ENCODE data around the gene IL13RA2.

IL13RA2 gene

DNA sequence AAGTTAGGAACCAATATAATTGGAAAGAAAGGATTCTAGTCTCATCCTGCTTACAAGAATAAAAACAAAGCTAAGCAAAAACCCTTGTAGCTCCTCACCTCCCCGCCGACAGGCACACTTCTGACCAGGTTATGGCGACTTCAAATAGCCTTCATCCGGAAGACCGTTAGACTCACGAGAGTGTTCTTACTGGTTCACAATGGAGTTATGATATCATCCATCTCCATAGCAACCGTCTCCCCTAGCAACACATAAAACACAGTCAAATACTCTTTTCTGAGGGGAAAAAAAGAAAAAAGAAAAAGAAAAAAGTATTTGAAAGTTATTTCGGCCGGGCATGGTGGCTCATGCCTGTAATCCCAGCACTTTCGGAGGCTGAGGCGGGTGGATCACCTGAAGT, at the start of gene IL13RA2:
Gene IL13RA2 (minus strand): TSS at position 162 of the 400 bp plus-strand sequence. CDS start 347 bp downstream, outside the sequence.
- Mint-ChIP-seq H3K27ac (no peak within 1 kb of the TSS), H3K4me1 (no peaks in the 10 kb centered on the region), H3K4me3 (no peak within 1 kb of the TSS), H3K9me3 (no peaks in the 10 kb centered on the region), H3K36me3 (no peaks in the 10 kb centered on the region), H3K27me3 (no peaks in the 10 kb centered on the region)
- DNase-seq, result no peak
- CTCF ChIA-PET, result no interaction called here

DNA sequence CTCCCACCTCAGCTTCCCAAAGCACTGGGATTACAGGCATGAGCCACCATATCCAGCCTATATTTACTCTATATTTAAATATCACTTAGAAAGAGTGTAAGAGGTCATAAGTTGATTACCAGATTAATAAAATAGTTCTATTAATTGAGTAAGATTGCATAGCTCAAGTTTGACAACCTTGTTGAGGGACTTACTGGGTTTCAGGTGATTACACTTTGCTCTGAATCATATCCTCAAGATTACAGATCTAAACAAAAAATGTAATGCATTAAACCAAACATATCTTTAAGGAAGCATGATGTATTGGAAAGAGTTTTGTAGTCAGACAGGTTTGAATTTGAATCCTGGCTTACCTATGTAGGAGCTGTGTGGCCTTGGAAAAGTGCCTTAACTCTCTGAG, 47.9 kb upstream of the IL13RA2 start:
- Mint-ChIP-seq H3K27ac (no peak overlapping the region), H3K4me1 (no peaks in the 10 kb centered on the region), H3K36me3 (no peaks in the 10 kb centered on the region), H3K4me3 (no peak overlapping the region), H3K9me3 (peaks cover 7% of the 10 kb centered on the region), H3K27me3 (no peaks in the 10 kb centered on the region)
- DNase-seq, result no peak
- CTCF ChIA-PET, result no interaction called here

DNA sequence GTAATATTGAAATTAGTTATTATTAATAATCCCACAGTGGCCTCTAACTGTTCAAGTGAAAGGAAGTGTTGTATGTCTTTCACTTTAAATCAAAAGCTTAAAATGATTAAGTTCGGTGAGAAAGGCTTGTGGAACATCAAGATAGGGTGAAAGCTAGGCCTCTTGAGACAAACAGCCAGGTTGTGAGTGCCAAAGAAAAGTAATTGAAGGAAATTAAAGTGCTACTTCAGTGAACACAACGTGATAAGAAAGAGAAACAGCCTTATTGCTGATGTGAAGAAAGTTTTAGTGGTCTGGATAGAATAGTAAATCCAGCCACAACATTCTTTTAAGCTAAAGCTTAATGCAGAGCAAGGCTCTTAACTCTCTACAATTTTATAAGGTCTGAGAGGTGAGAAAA, 42.6 kb upstream of the IL13RA2 start:
- Mint-ChIP-seq H3K4me1 (no peaks in the 10 kb centered on the region), H3K9me3 (peaks cover 10% of the 10 kb centered on the region), H3K27me3 (no peaks in the 10 kb centered on the region), H3K27ac (no peak overlapping the region), H3K36me3 (no peaks in the 10 kb centered on the region), H3K4me3 (no peak overlapping the region)
- DNase-seq, result no peak
- CTCF ChIA-PET, result no interaction called here

DNA sequence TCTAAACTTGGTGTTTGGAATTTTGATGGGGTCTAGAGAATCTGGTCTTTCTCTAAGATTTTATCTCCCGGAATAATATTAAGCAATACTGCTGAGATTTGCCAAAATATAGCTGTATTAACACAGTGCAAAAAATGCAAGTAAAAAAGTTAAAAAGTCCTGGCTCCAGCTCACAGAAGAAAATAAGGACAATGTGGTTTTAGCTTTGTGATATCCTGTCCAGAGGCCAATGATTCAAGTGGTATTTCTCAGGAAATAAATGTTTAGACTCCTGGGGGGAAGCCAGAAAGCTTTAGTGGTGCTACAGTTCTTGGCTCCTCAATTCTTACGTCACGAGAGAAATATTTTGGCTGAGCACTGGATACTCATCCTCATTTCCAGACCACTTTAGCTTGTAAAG, 40.9 kb upstream of the IL13RA2 start:
- Mint-ChIP-seq H3K27me3 (no peaks in the 10 kb centered on the region), H3K4me3 (no peak overlapping the region), H3K4me1 (no peaks in the 10 kb centered on the region), H3K9me3 (peaks cover 11% of the 10 kb centered on the region), H3K36me3 (no peaks in the 10 kb centered on the region), H3K27ac (no peak overlapping the region)
- CTCF ChIA-PET, result no interaction called here
- no peak for DNase-seq

- H3K9me3 Mint-ChIP-seq, result peaks cover 7% of the 10 kb centered on the region
- DNase-seq, result no peak
- H3K27ac Mint-ChIP-seq, result no peak overlapping the region
- H3K4me3 Mint-ChIP-seq, result no peak overlapping the region
- H3K27me3 Mint-ChIP-seq, result no peaks in the 10 kb centered on the region
- no peaks in the 10 kb centered on the region for H3K4me1 Mint-ChIP-seq
- no peaks in the 10 kb centered on the region for H3K36me3 Mint-ChIP-seq
- CTCF ChIA-PET, result no interaction called here
Measured at GRCh38 chrX:115054876-115055275, 37.5 kb upstream of the IL13RA2 start.

GRCh38 chrX:115053223-115053622, 35.8 kb upstream of the IL13RA2 start:
- H3K36me3 Mint-ChIP-seq, result no peaks in the 10 kb centered on the region
- no peak overlapping the region for H3K27ac Mint-ChIP-seq
- no peaks in the 10 kb centered on the region for H3K27me3 Mint-ChIP-seq
- CTCF ChIA-PET, result no interaction called here
- peaks cover 7% of the 10 kb centered on the region for H3K9me3 Mint-ChIP-seq
- no peaks in the 10 kb centered on the region for H3K4me1 Mint-ChIP-seq
- H3K4me3 Mint-ChIP-seq, result no peak overlapping the region
- DNase-seq, result no peak

- H3K9me3 Mint-ChIP-seq, result peaks cover 3% of the 10 kb centered on the region
- no peak overlapping the region for H3K4me3 Mint-ChIP-seq
- CTCF ChIA-PET, result no interaction called here
- no peaks in the 10 kb centered on the region for H3K4me1 Mint-ChIP-seq
- H3K27ac Mint-ChIP-seq, result no peak overlapping the region
- H3K27me3 Mint-ChIP-seq, result no peaks in the 10 kb centered on the region
- H3K36me3 Mint-ChIP-seq, result no peaks in the 10 kb centered on the region
- no peak for DNase-seq
Measured at GRCh38 chrX:115047715-115048114, 30.3 kb upstream of the IL13RA2 start.

GRCh38 chrX:115047181-115047580, 29.8 kb upstream of the IL13RA2 start:
- no peak overlapping the region for H3K4me3 Mint-ChIP-seq
- H3K27ac Mint-ChIP-seq, result no peak overlapping the region
- H3K27me3 Mint-ChIP-seq, result no peaks in the 10 kb centered on the region
- H3K4me1 Mint-ChIP-seq, result no peaks in the 10 kb centered on the region
- CTCF ChIA-PET, result no interaction called here
- H3K9me3 Mint-ChIP-seq, result peaks cover 3% of the 10 kb centered on the region
- no peaks in the 10 kb centered on the region for H3K36me3 Mint-ChIP-seq
- no peak for DNase-seq

GRCh38 chrX:115040417-115040816, 23.0 kb upstream of the IL13RA2 start:
- no peaks in the 10 kb centered on the region for H3K36me3 Mint-ChIP-seq
- H3K4me3 Mint-ChIP-seq, result no peak overlapping the region
- no peak overlapping the region for H3K27ac Mint-ChIP-seq
- H3K27me3 Mint-ChIP-seq, result no peaks in the 10 kb centered on the region
- no peaks in the 10 kb centered on the region for H3K4me1 Mint-ChIP-seq
- no peak for DNase-seq
- CTCF ChIA-PET, result no interaction called here
- H3K9me3 Mint-ChIP-seq, result peaks cover 2% of the 10 kb centered on the region

DNA sequence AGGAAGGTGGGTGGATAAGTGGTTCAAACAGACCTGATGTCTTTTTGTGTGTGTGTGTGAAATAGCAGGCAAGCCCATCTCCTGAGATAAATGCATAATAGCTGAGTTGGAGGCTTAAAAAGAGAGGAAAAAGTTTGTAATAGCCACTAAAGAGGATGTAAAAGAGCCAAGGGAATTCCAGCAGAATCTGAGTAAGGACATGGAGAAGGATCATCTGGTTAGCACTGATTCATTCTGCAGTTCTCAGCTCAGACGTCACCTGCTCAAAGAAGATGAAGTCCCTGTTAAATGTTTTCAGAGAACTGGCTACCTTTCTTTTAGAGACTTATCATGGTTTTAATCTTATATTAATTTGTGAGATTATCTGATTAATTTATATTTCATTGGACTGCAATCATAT, 21.0 kb upstream of the IL13RA2 start:
- Mint-ChIP-seq H3K27me3 (no peaks in the 10 kb centered on the region), H3K36me3 (no peaks in the 10 kb centered on the region), H3K9me3 (peaks cover 2% of the 10 kb centered on the region), H3K4me3 (no peak overlapping the region), H3K27ac (no peak overlapping the region), H3K4me1 (no peaks in the 10 kb centered on the region)
- CTCF ChIA-PET, result no interaction called here
- no peak for DNase-seq

- CTCF ChIA-PET, result no interaction called here
- no peak for DNase-seq
Measured at GRCh38 chrX:115036029-115036428, 18.6 kb upstream of the IL13RA2 start.

GRCh38 chrX:115031989-115032388, 14.6 kb upstream of the IL13RA2 start:
- DNase-seq, result no peak
- CTCF ChIA-PET, result no interaction called here
- H3K36me3 Mint-ChIP-seq, result no peaks in the 10 kb centered on the region
- no peak overlapping the region for H3K27ac Mint-ChIP-seq
- H3K9me3 Mint-ChIP-seq, result no peaks in the 10 kb centered on the region
- H3K4me3 Mint-ChIP-seq, result no peak overlapping the region
- no peaks in the 10 kb centered on the region for H3K27me3 Mint-ChIP-seq
- H3K4me1 Mint-ChIP-seq, result no peaks in the 10 kb centered on the region

More at GRCh38 chrX:115036029-115036428, 18.6 kb upstream of the IL13RA2 start:
- Mint-ChIP-seq H3K4me1 (no peaks in the 10 kb centered on the region), H3K27ac (no peak overlapping the region), H3K36me3 (no peaks in the 10 kb centered on the region), H3K27me3 (no peaks in the 10 kb centered on the region), H3K9me3 (peaks cover 2% of the 10 kb centered on the region), H3K4me3 (no peak overlapping the region)

DNA sequence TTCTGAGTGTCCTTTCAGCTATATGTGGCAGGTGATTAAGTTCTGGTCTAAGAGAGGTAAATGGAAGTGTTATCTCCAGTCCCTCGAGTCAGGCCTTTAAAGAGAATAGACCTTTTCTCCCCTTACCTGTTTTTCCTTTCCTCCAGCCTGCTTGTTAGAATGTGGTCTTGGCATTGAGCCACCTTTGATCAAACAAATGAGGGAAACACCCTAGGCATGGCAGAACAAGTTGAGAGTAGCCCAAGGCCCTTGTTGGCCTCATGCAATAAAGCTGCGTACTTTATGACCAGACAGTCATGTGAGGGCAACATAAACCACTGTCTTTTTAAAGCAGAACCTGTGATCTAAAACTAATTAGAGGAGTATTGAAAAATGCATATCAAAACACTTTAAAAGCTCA, 13.2 kb upstream of the IL13RA2 start:
- CTCF ChIA-PET, result no interaction called here
- Mint-ChIP-seq H3K4me3 (no peak overlapping the region), H3K9me3 (peaks cover 2% of the 10 kb centered on the region), H3K27me3 (no peaks in the 10 kb centered on the region), H3K4me1 (no peaks in the 10 kb centered on the region), H3K36me3 (no peaks in the 10 kb centered on the region), H3K27ac (no peak overlapping the region)
- DNase-seq, result no peak

DNA sequence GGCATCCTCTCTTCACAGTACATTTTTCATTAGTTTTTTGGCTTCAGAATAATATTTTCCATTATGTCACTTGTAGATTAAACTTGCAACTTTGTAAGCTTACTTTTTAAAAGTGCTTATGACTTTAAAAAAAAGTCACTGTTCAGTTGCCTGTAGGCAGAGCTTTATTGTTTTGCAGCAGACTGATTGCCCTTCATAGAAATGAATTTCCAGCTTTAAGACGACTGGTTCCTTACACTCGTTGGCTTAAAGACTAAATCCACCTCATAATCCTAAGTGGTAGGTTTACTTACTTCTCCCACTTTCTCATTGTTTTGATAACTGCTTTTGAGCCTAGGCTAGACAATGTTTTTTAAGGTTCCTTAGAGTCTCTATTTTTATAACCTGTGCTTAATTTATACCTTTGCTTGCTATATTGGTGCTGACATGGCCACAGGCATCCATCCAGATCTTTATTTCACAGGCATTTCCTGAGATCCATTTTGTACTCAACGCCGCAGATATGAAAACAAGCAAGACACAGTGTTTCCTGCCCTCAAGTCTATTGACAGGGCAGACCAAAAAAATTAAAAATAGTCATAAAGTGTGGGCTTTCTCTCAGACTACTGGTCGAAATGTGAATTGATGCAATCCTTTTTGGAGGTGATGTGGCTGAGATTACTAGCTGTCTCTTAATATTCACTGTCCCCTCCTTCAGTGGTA, 12.6 kb upstream of the IL13RA2 start:
- CTCF ChIA-PET, result no interaction called here
- no peak overlapping the region for H3K27ac Mint-ChIP-seq
- H3K4me1 Mint-ChIP-seq, result no peaks in the 10 kb centered on the region
- no peaks in the 10 kb centered on the region for H3K36me3 Mint-ChIP-seq
- H3K4me3 Mint-ChIP-seq, result no peak overlapping the region
- peaks cover 2% of the 10 kb centered on the region for H3K9me3 Mint-ChIP-seq
- no peak for DNase-seq
- no peaks in the 10 kb centered on the region for H3K27me3 Mint-ChIP-seq

GRCh38 chrX:115029440-115029839, 12.0 kb upstream of the IL13RA2 start:
- CTCF ChIA-PET, result no interaction called here
- no peaks in the 10 kb centered on the region for H3K4me1 Mint-ChIP-seq
- H3K27ac Mint-ChIP-seq, result no peak overlapping the region

DNA sequence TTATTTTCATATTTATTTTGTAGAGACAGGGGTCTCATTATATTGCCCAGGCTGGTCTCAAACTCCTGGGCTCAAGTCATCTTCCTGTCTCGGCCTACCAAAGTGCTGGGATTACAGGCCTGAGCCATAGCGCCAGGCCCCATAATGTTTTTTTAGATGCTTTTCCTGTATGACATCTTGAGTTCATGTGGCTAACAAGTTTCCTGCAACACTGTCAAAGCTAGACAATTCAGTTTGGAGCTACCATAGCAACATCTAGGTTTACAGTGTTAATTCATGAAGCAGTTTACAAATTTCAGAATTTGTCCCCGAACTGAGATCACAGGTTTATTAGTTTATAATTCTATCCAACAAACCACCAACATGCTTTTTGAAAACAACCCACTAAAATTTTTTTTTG, 6.4 kb upstream of the IL13RA2 start:
- CTCF ChIA-PET, result no interaction called here
- H3K36me3 Mint-ChIP-seq, result no peaks in the 10 kb centered on the region
- peaks cover 2% of the 10 kb centered on the region for H3K9me3 Mint-ChIP-seq
- H3K27me3 Mint-ChIP-seq, result no peaks in the 10 kb centered on the region
- H3K27ac Mint-ChIP-seq, result no peak overlapping the region
- no peak overlapping the region for H3K4me3 Mint-ChIP-seq
- H3K4me1 Mint-ChIP-seq, result no peaks in the 10 kb centered on the region
- no peak for DNase-seq

More at GRCh38 chrX:115029440-115029839, 12.0 kb upstream of the IL13RA2 start:
- Mint-ChIP-seq H3K36me3 (no peaks in the 10 kb centered on the region), H3K9me3 (peaks cover 2% of the 10 kb centered on the region), H3K27me3 (no peaks in the 10 kb centered on the region), H3K4me3 (no peak overlapping the region)
- no peak for DNase-seq

Measured in activated naive CD4-positive, alpha-beta T cell treated with anti-CD3 and anti-CD28 coated beads, Interleukin-2, amount 10 ng/mL, durations not matched to agents 7 days and 5 days (primary cell).